HG03442 (cell line): ENCODE data around the gene CCM2.
"Not testable (repeated sequence)": the region's sequence is repeated elsewhere in the genome, so short reads cannot be mapped to it uniquely, and the experiment has no call there.

ENCODE experiments used
- ATAC-seq: cut with Tn5 transposase; IDR thresholded peaks from one replicate; pipeline ENCODE4 v1.9.1; 2021; ENCODE audit warnings: mild to moderate bottlenecking, moderate library complexity; ENCODE audit not compliant: unreplicated experiment

CCM2 gene

GRCh38 chr7:44980393-44981034 lies 19.5 kb upstream of the CCM2 start:
- ATAC-seq, result peak; percentile 47

GRCh38 chr7:44981035-44981706 lies 18.8 kb upstream of the CCM2 start:
- no peak for ATAC-seq

- ATAC-seq, result no peak
Measured at GRCh38 chr7:44982535-44982923, 17.5 kb upstream of the CCM2 start.

GRCh38 chr7:44982970-44983369 lies 17.0 kb upstream of the CCM2 start:
- no peak for ATAC-seq

- no peak for ATAC-seq
Measured at GRCh38 chr7:44983742-44984477, 16.1 kb upstream of the CCM2 start.

- no peak for ATAC-seq
Measured at GRCh38 chr7:44984478-44984758, 15.6 kb upstream of the CCM2 start.

GRCh38 chr7:44985033-44985695 lies 14.8 kb upstream of the CCM2 start:
- no peak for ATAC-seq

GRCh38 chr7:44985900-44986217 lies 14.1 kb upstream of the CCM2 start:
- no peak for ATAC-seq

- ATAC-seq, result peak; percentile 90
Measured at GRCh38 chr7:44986218-44987053, 13.6 kb upstream of the CCM2 start.

GRCh38 chr7:44987457-44987856 lies 12.5 kb upstream of the CCM2 start:
- ATAC-seq, result no peak

- no peak for ATAC-seq
Measured at GRCh38 chr7:44987996-44988395, 12.0 kb upstream of the CCM2 start.

- no peak for ATAC-seq
Measured at GRCh38 chr7:44988701-44989100, 11.3 kb upstream of the CCM2 start.

GRCh38 chr7:44989132-44989531 lies 10.9 kb upstream of the CCM2 start:
- ATAC-seq, result no peak

- no peak for ATAC-seq
Measured at GRCh38 chr7:44990109-44991023, 9.6 kb upstream of the CCM2 start.

GRCh38 chr7:44992004-44992795 lies 7.8 kb upstream of the CCM2 start:
- not testable (repeated sequence) for ATAC-seq

GRCh38 chr7:44994877-44995554 lies 5.0 kb upstream of the CCM2 start:
- no peak for ATAC-seq

GRCh38 chr7:44995555-44996493 lies 4.2 kb upstream of the CCM2 start:
- no peak for ATAC-seq
